GM13977 (cell line): ENCODE data around the gene TMEM158.

Experiments used
- DNase-seq: peaks from one replicate; pipeline ENCODE4 v3.0.0; 2012; ENCODE audit warnings: low spot score
- CTCF ChIP-seq: IDR thresholded peaks from 2 replicates; pipeline ENCODE4 v1.5.1; 2012; ENCODE audit warnings: mild to moderate bottlenecking, control low read depth; ENCODE audit not compliant: insufficient read depth; ENCODE audit errors: extremely low read depth, missing control alignments
- in situ Hi-C: fragments of 300-500 bp; cut with MboI; formaldehyde crosslinking; loops from one replicate; pipeline ENCODE4 v1.12.0; 2022; ENCODE audit warnings: low sequenced_read_pairs, low pct_unique_long_range_greater_than_20kb, mixed read lengths, inconsistent platforms; ENCODE audit not compliant: unreplicated experiment

The TMEM158 gene

DNA sequence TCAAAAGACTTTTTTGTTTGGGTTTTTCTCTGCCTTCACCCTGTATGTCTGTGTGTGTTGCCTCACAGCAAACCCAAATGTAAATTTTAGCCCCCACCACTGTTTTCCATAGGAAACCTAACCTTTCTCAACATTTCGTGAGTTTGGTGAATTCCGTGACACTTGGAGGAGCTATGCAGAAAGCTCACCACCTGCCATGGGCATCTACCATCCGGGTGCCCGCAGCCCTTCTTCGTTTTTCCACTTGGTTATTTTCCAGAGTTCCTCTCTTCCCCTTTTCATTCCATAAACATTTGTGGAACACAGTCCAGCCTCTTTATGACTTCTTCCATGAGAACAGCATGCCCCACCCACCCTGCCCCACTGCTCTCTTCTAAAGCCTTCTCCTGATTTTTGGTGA is 31.3 kb downstream of the TMEM158 start:
- in situ Hi-C loops: no loop called here

GRCh38 chr3:45191924-45192417 is 34.1 kb downstream of the TMEM158 start:
- TF ChIP-seq CTCF: no peak
- DNase-seq: no peak
- in situ Hi-C loops: no loop called here

More for the DNA sequence above, 31.3 kb downstream of the TMEM158 start:
- no peak for TF ChIP-seq CTCF
- no peak for DNase-seq

DNA sequence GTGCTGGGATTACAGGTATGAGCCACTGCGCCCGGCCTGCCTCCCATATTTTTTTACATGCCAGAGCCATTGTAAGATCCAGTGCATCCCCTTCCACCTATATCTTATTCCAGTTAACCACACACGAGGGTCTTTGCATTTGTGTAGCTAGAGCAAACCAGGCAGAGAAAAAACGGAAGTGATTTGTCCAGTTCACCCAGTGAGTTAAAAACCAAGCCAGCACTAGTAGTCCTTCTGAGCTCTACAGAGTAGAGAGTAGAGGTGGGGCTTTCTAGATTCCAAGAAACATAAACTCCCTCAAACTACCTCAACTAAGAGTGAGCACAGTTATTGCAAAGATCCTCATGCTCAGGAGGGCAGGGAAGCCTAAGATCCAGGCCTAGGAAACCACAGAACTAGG is 34.7 kb downstream of the TMEM158 start:
- in situ Hi-C loops: no loop called here
- TF ChIP-seq CTCF: no peak
- DNase-seq: no peak

DNA sequence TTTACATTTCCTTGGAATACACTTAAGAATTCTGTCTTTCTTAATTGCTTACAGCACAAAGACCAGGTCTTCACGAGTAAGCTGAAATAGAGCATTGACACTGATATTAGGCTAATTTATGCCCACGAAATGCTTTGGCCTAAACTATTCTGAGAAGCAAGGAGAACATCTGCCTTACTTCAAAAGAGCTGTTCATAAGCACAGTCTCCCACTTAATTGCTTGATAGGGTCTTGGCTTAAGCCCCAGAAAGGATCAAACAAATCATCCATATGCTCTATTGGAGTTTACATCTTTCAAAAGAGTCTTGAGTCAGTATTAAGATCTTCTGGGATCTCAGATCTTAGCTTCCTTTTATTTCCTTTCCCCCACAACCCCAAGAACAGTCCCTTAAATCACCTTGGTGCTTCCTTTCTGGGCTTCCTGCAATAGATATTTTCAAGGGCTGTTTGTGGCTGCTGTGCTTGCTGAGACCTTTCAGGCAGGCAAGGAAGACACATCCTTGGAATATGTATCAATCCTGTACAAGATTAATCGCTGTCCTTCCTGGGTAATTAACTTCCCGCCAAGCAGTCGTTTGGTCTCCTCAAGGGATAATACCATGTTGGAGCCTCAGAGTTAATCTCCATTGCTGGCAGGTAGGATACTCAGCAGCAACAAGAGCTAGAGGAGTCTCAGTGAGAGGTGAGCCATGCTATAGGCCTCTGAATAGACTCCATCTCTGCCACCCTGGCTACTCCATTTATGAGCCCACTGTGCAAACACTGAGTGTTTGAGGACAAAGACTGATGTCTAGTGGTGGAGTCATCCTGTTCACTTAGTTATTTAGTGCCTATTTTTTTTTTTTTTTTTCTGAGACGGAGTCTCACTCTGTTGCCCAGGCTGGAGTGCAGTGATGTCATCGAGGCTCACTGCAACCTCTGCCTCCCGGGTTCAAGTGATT is 37.1 kb downstream of the TMEM158 start:
- TF ChIP-seq CTCF: no peak
- in situ Hi-C loops: no loop called here
- DNase-seq: no peak

GRCh38 chr3:45187694-45188141 is 38.4 kb downstream of the TMEM158 start:
- in situ Hi-C loops: no loop called here
- TF ChIP-seq CTCF: no peak
- no peak for DNase-seq

DNA sequence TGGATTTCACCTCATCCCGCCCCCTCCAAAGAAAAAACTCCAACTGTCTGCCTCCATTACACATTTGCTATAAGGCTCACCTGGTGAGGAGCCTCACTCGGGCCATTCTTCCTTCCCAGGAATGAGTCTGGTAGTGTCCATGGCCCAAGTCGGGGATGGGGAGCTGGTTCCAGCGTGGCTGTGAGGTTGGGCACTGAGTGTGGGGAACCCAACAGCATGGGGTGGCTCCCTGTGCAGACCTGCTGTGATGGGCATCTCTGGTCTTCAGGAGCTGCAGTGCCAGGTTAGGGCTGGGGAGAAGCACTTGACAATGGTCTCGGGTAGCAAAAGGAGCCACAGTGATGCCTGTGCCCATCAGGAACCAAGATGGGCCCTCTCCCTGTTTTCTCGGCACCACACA is 39.2 kb downstream of the TMEM158 start:
- no peak for DNase-seq
- in situ Hi-C loops: no loop called here
- TF ChIP-seq CTCF: no peak
